GM19351 (cell line): Measurements from ENCODE around the gene CCDC60.

Source experiments
- ATAC-seq: cut with Tn5 transposase; IDR thresholded peaks from one replicate; pipeline ENCODE4 v1.9.1; 2021; ENCODE audit warnings: mild to moderate bottlenecking, moderate library complexity; ENCODE audit not compliant: unreplicated experiment

The CCDC60 gene, protein sequence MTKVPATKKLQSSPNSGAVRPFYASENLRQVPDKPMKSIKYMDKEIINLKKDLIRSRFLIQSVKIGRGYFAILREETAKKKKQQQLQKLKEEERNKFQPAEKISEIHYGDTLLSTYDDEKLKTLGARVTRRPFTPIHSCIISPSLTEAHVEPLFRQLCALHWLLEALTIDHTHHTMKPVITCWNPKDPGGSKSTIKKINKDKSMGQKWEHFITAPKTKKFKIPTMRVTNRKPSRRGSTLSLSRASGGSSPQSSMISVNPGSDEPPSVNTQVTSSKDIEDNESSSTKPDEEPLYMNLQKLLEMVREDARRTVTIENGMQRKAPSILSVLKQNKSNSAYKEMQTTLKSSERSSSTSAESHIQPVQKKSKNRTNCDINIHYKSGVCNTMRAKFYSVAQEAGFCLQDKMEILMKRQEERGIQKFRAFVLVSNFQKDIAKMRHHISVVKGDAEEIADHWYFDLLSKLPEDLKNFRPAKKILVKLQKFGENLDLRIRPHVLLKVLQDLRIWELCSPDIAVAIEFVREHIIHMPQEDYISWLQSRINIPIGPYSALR

DNA sequence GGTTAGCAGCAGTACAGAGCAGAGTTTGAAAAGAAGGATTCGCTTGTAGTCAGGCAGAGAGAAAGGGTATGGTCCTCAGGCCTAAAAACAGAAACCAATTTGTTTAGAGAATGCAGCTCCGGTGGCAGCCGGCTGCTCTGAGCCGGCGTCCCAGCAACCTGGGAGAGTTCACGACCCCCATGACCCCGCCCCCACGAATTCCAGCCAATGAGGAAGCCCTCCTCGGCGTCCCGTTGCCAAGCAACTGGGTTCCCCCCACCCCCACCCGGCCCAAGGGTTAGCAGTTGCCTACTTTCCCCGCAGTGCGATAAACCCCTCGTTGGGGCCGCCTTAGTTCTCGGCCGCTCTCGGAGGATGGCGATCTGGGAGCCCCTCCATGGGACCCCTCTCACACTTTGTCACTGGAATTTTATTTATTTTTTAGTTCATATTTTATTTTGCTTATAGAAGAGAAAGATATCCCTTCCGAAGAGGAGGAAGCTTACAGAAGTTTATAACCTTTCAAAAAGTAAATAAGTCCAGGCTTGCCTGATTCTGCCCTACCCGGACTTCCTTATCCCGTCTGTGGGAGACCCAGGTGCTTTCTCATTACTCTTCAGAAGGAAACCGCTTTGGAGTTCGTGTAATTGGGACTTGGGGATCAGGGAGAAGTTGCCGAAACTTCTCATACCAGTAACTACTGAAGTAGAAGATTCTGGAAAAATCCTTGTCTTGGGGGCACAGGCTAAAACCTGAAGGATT, at the start of gene CCDC60:
TSS of gene CCDC60 (plus strand) at position 300 of the 741 bp plus-strand sequence. CDS start 448 bp downstream, outside the sequence.
- ATAC-seq: no peak

DNA sequence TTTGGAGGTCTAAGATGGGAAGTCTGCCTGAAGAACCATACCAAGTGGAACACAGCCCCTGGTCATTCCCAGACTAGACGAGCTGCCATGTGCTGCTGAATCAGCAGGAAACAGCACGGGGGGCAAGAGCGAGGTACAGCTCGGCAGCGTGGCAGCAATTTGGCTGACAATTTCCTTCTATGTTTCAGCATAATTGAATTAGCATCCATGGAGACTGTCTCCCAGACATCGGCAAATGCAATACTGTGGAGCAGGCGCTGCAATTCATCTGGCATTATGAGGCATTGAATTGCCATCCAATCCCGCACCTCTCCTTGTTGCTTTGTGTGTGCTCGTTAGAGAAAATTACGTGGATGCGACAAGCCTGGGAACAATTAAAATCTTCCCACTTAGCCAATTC, 46.0 kb upstream of the CCDC60 start:
- no peak for ATAC-seq

DNA sequence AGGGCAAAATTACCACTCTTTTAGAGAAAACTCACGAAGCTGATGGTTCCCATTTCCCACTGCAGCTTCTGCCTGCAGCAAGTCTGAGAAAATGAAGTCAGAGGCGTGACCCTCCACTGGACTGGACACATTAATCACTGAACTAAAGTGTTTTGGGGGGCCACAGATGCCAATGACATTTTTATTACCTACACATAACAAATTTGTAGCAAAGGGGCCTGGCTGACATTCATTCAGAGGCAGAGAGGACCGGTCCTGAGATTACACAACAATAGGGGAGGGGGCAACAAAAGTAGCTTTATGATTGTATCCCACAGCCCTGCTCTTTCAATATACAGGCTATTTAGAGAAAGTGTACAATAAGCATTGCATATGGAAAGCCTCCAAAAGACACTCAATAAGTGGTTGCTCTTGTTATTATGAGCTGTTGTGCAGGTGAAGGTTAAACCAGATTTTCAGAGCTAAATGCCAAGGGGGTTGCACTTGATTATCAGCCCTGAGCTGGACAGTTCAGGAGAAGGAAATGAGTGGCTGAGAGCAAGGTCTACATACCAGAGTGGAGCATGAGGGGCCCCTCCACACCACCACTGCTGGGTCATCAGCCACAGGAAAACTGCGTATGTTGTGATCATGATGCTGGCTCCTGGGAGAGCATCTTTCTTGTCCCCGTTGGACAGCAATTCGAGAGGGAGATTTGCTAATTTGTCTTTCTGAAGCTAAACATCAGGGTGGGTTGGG, 41.5 kb upstream of the CCDC60 start:
- ATAC-seq: no peak

DNA sequence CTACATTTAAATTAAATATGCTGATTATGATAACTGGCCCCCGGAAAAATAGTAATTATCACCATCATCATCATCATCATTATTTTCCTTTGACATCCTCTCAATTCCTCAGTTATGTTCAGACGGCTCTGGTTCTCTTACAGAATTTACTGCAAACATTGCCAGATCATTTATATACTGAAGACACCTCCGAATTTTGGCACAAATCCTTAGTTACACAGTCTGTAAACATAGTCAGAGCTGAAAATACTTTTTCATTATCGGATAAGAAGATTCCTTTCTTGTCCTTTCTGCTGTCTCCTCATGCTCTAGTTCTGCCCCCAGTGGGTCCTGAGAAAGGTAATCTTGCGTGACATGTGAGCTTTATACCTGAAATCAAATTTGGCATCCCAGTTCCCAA, 40.3 kb upstream of the CCDC60 start:
- ATAC-seq: no peak

DNA sequence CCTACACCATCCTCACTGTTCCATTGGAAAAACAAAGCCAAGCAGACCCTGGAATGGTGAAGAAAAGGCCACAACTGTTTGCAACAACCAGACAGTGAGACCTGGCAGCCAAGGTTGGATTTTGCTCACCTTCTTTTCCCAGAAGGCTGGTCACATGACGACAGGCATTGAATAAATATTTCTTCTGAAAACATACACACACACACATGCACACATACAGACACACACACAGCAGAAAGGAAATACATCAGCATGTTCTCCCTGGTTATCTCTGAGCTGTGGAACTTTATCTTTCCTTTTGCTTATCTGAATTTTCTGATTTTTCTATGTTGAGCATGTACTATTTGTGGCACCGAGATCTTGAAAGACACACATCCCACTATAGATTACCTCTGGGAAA, 38.0 kb upstream of the CCDC60 start:
- ATAC-seq: no peak

DNA sequence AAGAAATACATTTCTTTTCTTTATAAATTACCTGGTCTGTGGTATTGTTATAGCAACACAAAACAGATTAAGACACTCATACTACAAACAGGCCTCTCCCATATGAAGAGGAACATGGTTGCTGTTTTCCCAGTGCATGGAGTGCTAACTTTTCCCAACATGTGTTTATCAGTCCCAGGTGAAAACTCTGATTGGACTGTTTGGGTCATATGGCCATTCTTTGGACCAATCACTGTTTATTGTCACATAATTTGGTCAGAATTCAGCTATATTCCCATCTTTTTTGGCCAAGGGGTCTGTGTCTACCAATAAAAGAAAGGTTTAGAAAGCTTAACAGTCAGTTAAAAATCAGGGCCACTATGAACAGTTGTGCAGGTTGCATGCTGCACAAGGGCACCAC, 35.4 kb upstream of the CCDC60 start:
- no peak for ATAC-seq

DNA sequence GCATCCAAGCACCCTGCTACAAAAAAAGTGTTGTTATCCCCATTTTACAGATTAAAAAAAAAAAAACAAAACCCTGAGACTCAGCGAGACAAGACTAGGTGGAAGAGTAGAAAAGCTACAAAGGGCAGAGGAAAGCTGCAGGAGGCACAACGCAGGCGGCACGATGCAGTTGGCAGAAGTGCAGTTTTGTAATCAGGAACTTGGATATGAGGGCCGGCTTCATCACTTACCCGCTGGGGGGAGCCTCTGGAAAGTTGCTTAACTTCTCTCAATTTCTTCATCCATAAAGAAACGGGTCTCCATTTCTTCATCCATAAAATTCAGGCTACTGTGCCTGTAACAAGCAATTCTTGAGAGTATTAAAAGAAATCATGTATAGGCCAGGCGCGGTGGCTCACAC, 33.1 kb upstream of the CCDC60 start:
- no peak for ATAC-seq

DNA sequence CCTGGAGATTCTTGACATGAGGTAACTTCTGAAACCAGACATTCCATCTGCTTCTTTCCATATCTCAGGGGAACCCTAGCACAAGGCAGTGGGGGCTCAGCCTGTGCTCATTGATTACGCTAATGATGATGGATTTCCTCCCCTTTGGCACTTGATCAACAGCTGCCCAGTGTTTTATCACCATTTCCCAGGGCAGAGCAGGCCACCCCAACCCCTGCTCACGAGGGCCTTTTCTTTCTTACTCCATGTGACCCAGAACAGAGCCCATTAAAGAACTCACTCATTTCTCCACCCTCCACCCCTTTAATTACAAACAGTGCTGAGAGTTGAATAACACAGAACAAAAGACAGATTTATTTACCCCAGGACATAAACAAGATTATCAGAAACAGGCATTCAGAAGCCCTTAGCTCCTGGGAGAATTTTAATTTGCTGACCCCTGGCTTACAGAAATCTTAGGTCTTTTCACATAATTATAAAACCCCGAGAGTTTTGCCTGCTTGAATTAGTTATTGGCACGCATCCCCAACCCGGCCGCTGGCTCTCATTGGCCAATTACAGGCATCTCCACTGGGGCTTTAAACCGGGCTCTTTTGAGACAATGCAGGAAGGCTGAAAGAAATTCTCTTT, 32.0 kb upstream of the CCDC60 start:
- ATAC-seq: no peak

DNA sequence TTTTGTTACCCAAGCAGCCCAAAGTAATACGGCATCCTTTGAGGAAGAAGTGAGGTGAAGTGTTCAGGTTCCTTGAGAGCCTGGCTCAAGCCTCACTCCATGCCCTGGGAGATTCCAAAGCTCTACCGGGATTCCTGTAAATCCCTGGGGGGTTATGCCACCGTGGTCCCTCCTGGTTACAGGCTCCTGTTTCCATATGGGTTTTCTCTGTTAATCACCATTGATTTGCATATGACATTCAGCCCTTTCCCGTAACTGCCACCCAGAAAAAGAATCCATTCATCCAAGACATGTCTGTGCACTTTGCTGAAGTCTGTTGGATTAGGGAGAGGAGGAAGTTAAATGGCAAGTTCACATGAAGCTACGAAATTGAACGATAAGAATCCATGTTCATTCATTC, 27.9 kb upstream of the CCDC60 start:
- ATAC-seq: no peak

DNA sequence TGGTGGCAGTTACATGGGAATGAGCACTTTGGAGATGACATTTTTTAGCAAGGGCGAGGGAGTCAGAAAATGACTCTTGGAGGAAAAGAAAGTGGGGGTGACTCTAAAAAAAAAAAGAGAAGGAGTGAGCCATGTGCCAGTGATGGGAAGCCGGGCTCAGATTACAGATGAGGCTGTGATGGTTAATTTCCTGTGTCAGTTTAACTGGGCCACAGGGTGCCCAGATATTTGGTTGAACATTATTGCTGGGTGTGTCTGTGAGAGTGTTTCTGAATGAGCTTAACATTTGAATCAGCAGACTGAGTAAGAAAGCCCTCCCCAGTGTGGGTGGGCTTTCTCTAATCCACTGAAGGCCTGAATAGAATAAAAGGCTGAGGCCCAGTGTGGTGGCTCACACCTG, 26.8 kb upstream of the CCDC60 start:
- ATAC-seq: no peak

DNA sequence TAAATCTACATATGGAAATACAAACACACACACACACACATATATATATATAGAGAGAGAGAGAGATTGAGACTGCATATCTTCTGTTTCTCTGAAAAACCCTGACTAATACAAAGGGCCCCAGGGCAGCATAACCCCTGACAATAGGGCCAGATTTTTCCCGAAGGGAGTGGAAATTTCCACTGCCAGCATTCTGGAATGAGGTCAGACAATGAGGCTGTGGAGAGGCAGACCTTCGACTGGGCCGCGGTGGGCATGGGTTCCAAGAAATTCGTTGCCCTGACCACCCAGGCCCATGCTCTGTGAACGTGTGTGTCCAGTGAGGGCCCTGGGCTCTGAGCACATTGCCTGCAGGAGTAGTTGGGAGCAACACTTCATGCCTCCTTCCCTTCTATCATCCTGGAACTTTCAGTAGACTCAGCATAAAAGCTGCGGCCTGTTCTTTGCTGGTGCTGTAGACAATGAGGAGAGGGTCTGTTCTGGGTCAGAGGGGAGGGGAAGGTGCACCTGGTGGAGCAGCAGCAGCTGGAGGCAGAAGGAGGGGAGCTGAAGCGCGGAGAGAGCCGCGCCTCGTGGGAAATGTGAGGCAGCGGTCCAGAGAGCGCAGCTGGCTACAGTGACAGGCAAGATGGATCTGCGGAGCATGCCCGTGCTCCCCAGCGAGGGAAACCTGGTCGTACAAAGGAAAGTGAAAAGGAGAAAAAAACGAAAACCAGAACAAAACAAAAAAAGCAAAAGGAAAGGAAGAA, 25.6 kb upstream of the CCDC60 start:
- ATAC-seq: no peak

DNA sequence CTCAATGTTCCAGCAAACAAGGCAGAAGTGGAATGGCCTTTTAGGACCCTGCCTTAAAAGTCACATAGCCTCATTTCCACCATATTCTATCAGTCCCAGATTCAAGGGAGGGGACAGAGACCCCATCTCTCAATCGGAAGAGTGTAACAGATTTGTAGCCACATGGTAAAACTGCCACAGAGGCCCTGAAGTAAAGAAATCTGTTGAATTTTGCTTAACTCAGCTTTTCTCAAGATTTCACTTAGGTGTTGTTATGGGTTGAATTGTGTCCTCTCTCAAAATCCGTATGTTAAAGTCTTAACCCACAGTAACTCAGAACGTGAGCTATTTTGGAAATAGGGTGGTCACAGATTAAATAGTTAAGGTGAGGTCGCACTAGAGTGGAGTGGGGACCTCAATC, 22.7 kb upstream of the CCDC60 start:
- ATAC-seq: no peak

DNA sequence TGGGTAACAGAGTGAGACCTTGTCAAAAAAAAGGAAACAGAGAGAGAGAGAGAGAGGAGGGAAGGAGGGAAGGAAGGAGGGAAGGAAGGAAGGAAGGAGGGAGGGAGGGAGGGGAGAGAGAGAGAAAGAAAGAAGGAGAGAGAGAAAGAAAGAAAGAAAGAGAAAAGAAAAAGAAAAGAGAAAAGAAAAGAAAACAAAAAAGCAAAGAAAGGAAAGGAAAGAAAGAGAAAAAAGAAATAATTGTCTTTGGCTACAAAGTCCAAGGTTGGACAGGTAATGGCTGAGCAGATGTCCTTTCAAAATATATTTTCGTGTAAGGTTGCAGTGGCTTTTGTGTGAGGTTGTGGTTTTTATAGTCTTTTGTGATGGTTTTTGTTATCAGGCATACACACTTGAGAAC, 21.6 kb upstream of the CCDC60 start:
- ATAC-seq: no peak

DNA sequence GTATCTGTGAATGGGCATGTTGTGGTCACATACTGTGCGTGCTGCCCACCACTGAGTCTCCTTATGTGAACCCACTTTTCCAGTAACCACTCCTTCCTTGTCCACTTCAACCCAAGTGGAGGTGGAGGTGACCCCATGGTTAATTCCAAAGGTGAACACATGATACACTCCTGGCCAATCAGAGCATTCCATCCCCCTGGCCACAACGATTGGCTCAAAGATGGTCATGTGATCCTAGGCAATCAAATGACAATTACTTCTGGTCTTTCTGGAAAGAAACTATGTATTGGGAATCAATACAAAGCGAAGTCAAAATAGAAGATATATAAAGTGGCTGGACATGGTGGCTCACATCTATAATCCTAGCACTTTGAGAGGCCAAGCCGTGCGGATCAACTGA, 20.2 kb upstream of the CCDC60 start:
- ATAC-seq: no peak

DNA sequence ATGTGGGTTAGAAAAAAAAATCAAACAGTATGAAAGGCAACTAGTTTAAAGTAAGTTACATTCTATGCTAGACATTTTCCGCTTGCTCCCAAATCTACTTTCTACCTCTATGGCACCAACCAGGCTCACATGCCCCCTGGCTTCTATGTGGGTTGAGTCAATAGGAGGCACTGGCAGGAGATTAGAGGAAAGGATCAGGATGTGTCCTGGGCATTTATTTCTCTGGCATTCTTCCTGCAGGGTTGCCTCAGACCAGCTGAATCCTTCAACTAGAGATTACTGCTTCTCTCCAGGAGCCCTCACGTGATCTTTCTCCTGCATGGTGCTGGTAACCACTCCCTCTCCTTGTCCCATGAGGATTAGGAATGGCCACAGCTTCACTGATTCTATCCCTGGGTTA, 14.9 kb upstream of the CCDC60 start:
- ATAC-seq: no peak

DNA sequence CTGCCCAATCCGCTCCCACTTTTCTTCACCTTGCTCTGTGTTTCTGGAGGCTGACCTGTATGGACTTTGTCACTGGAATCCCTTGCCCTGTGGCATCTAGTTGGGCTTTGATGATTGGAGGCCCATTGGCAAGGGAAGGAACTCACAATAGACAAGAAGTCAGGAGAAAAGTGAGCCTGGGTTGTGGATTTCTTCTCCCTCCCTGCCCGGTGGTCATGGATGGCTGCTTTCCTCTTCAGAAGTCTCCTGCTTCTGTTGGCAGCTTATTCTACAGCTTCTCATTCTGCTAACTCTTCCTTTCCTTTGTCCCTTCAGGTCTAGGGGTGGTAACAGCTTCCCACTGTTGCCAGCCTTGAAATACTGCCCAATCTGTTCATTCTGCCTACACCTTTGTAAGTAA, 13.9 kb upstream of the CCDC60 start:
- ATAC-seq: no peak

DNA sequence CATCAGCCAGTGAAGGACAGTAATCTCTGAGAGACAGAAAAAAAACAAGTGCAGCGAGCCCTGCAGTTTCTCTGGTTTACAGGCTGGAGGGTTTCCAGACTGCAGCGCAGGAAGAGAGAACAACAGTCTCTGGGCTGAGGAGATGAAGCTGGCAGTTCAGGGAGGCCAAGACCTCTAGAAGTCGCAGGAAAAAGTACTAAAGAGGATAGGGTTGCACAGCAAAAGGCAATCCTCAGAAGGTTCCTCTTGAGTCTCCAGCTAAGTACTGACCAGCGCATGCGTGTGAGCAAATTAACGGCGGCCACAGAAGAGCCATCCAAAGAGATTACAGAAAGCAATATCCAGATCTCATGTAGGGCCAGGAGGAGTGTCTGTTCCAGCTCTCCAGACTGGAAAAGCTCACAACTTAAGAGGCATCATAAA, 12.2 kb upstream of the CCDC60 start:
- no peak for ATAC-seq

DNA sequence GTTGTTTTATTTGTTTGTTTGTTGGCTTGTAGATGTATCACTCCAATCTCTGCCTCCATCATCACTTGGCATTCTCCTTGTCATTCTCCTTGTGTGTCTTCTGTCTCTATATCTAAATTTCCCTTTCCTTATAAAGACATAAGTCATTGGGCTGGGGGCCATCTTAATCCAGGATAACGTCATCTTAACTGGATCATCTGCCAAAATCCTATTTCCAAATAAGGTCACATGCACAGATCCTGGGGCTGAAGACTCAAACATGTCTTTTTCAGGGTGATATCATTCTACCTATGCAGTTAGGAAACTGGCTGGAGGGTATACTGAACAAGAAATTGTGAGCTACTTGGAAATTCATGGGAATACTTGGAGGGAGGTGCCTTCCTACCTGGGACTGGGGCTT, 8.7 kb upstream of the CCDC60 start:
- no peak for ATAC-seq

DNA sequence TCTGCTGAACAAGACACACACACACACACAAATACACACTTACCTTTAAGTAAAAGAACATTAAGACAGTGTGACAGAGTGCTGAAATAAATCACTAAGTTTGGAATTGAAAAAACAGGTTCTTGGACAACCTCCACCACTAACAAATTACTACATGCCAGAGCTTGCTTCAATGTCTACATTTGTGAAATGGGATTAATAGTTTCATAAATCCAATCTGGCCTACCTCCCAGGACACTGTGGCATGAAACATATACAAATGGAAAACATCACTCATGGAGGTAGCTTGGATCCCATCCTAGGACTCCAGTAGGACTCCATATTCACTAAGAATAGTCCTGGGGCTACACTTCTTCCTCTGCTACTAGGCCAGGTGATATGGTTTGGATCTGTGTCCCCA, 8.2 kb upstream of the CCDC60 start:
- no peak for ATAC-seq

DNA sequence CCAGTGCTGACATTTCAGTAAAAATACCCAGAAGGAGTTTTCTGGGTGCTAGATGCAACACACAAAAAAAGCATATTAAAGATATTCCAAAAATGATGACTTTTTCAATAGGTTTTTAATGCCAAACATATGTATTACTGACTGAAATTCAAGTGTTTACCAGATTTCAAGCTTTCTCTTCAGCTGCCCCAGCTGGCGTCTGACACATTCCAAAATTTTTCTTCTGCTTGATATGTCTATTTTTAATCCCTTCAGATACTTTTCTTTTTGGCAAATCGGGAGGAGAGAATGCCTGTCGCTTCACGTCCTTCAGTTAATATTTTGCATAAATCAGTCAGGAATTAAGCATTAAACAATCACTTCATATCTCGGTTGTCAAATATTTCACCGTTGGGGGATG, 7.1 kb upstream of the CCDC60 start:
- ATAC-seq: no peak
